A673 (cell line): ENCODE data around the gene PIGU. TPM values are rescaled to one million over a fixed set of nuclear protein-coding genes. Genes with fewer than 3 reads are reported as not detected.
A peak's percentile ranks its signal among the peaks of the same experiment; 100 is the strongest.

Experiments used
- BruUV-seq: library from RNA; stranded (reverse); fragments of 400-500 nt; replicated peaks from 2 replicates; lab custom pipeline; 2021; lab: Mats Ljungman, UMichigan
- CTCF ChIA-PET: fragments of 300-600 bp; sonication (Branson Sonifier 250); formaldehyde crosslinking; loops from one replicate; lab custom pipeline; 2022; ENCODE audit warnings: antibody characterized with exemption; lab: Charles Lee
- POLR2A ChIA-PET: fragments of 300-600 bp; sonication (Branson Sonifier 250); formaldehyde crosslinking; loops from one replicate; lab custom pipeline; 2022; ENCODE audit warnings: antibody characterized with exemption; ENCODE audit not compliant: low non-redundant PET; lab: Charles Lee
- DNase-seq: peaks from one replicate; pipeline ENCODE4 v3.0.0-alpha.2; 2015; ENCODE audit warnings: low spot score
- H3K27ac ChIP-seq: fragments of 200-600 bp; sonication (generic); 2 replicates; pipeline ENCODE4 v1.5.1; 2016; ENCODE audit warnings: mixed run types, low read depth, mild to moderate bottlenecking, mixed read lengths, antibody characterized with exemption, low read length; ENCODE audit not compliant: poor library complexity, severe bottlenecking
- H3K27me3 ChIP-seq: fragments of 200-600 bp; sonication (generic); replicated peaks from 2 replicates; pipeline ENCODE4 v1.6.1; 2017; ENCODE audit warnings: mixed run types, low read depth, mild to moderate bottlenecking, mixed read lengths, antibody characterized with exemption, low read length; ENCODE audit not compliant: insufficient read depth, poor library complexity
- H3K36me3 ChIP-seq: fragments of 200-600 bp; sonication (generic); 2 replicates; pipeline ENCODE4 v1.6.1; 2016; ENCODE audit warnings: mixed run types, mild to moderate bottlenecking, mixed read lengths, antibody characterized with exemption, low read length; ENCODE audit not compliant: insufficient read depth, poor library complexity, severe bottlenecking
- H3K4me1 ChIP-seq: fragments of 200-600 bp; sonication (generic); 2 replicates; pipeline ENCODE4 v1.6.1; 2017; ENCODE audit warnings: mixed run types, mild to moderate bottlenecking, mixed read lengths, antibody characterized with exemption, low read length; ENCODE audit not compliant: insufficient read depth, poor library complexity, severe bottlenecking
- H3K4me3 ChIP-seq: fragments of 200-600 bp; sonication (generic); 2 replicates; pipeline ENCODE4 v1.5.1; 2016; ENCODE audit warnings: low read depth, mixed run types, mild to moderate bottlenecking, mixed read lengths, low read length; ENCODE audit not compliant: poor library complexity, severe bottlenecking
- H3K9me3 ChIP-seq: fragments of 200-600 bp; sonication (generic); 2 replicates; pipeline ENCODE4 v1.6.1; 2016; ENCODE audit warnings: mixed run types, low read depth, mild to moderate bottlenecking, mixed read lengths, antibody characterized with exemption, low read length; ENCODE audit not compliant: poor library complexity, severe bottlenecking
- EZH2 ChIP-seq: fragments of 200-600 bp; sonication (generic); IDR thresholded peaks from 2 replicates; pipeline ENCODE4 v1.6.1; 2017; ENCODE audit warnings: borderline replicate concordance, low read depth, mild to moderate bottlenecking, mixed read lengths, antibody characterized with exemption, low read length; ENCODE audit not compliant: poor library complexity, severe bottlenecking
- intact Hi-C: fragments of 100-400 bp; cut with micrococcal nuclease; formaldehyde crosslinking; loops from one replicate; pipeline ENCODE4 v1.10.0; 2022; ENCODE audit not compliant: unreplicated experiment
- total RNA-seq: library from RNA; stranded (reverse); gene quantifications from 2 replicates; pipeline ENCODE4 v1.2.3, GENCODE V29; 2021
- TF ChIP-seq, protein P1 (sequence below): fragments of 300-800, 200-600 bp; sonication (generic); conservative IDR thresholded peaks from 2 replicates; pipeline ENCODE4 v1.5.1; 2017; ENCODE audit warnings: low read depth, mild to moderate bottlenecking, antibody characterized with exemption, low read length, moderate library complexity, mixed read lengths

PIGU gene
- total RNA-seq, 1 experiment from 2014 or later: 31.4 TPM

DNA sequence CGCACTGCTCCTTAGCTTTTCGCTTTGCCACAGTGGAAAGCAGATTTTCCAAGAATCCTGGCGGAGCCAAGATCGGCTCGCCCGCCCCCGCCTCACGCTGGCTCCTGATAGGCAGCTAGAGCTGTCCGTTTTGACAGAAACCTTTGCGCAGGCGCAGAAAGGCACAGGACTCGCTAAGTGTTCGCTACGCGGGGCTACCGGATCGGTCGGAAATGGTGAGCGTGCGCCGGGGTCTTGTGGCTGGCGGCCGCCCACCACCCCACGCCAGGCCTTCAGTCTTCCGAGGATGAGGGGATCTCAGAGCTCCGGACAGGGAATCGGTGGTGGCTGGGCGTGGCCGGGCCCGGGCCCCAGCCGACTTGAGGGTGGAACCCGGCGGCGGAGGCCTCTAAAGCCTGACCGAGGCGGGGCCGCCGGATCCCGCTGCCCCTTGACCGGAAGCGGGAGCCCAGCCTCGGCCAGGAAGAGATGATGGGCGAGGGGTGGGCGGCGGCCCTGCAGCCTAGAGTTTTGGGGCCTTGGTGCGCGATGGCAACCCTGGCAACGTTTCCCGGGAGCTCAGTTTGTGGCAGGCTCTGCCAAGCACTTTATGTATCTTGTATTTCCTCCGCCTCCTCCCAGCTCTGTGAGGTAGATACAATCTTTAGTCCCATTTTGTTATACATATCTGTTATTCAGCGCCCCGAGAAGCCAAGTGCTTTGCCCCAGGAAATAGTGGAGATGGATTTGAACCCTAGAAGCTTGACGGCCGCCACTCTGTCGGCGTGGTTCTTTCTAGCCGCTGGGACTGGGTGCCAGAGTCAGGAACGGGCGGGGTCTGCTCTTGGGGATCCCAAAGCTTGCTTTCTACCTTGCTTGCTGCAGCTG is 160.4 kb downstream of the PIGU start, which contains the start of gene DYNLRB1:
TSS of gene DYNLRB1 (plus strand) at position 176 of the 867 bp plus-strand sequence. CDS start at position 213, 37 bp downstream.
- peak; percentile 97 for DNase-seq
- POLR2A ChIA-PET: interaction anchor here (0.6 to 1.0 kb wide), 2 partner anchors 214 to 325 kb away, joined by 3 to 4 read pairs; no protein-coding TSS in a partner anchor

GRCh38 chr20:34515484-34516246 is 161.2 kb downstream of the PIGU start:
- Histone ChIP-seq H3K27me3 (no peaks in the 10 kb centered on the region), H3K27ac (peak overlapping the region; percentile 87), H3K9me3 (no peaks in the 10 kb centered on the region), H3K36me3 (peaks cover 10% of the 10 kb centered on the region), H3K4me1 (peaks cover 3% of the 10 kb centered on the region), H3K4me3 (peak overlapping the region; percentile 91)
- TSS peak; percentile 76 for BruUV-seq
- DNase-seq: peak; percentile 46
- ChIA-PET CTCF (interaction anchor here (1.8 to 3.0 kb wide), 2 partner anchors 203 to 325 kb away, joined by 7 to 26 read pairs; no protein-coding TSS in a partner anchor), POLR2A (interaction anchor here (0.6 to 1.0 kb wide), 2 partner anchors 213 to 227 kb away, joined by 3 to 4 read pairs; no protein-coding TSS in a partner anchor)
- no peak for TF ChIP-seq EZH2
- TF ChIP-seq, protein P1, sequence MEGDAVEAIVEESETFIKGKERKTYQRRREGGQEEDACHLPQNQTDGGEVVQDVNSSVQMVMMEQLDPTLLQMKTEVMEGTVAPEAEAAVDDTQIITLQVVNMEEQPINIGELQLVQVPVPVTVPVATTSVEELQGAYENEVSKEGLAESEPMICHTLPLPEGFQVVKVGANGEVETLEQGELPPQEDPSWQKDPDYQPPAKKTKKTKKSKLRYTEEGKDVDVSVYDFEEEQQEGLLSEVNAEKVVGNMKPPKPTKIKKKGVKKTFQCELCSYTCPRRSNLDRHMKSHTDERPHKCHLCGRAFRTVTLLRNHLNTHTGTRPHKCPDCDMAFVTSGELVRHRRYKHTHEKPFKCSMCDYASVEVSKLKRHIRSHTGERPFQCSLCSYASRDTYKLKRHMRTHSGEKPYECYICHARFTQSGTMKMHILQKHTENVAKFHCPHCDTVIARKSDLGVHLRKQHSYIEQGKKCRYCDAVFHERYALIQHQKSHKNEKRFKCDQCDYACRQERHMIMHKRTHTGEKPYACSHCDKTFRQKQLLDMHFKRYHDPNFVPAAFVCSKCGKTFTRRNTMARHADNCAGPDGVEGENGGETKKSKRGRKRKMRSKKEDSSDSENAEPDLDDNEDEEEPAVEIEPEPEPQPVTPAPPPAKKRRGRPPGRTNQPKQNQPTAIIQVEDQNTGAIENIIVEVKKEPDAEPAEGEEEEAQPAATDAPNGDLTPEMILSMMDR: no peak
- intact Hi-C loops: loop anchor here (5.0 to 10.0 kb wide), 2 partner anchors 213 to 321 kb away; partner anchors contain the start of gene AHCY

More for the DNA sequence above, 160.4 kb downstream of the PIGU start, which contains the start of gene DYNLRB1:
- Histone ChIP-seq H3K27me3 (no peaks in the 10 kb centered on the region), H3K36me3 (peaks cover 10% of the 10 kb centered on the region), H3K4me3 (peak within 1 kb of the TSS; percentile 91), H3K4me1 (peaks cover 3% of the 10 kb centered on the region), H3K27ac (peak within 1 kb of the TSS; percentile 87), H3K9me3 (no peaks in the 10 kb centered on the region)
- TF ChIP-seq, protein P1: no peak
- no peak for TF ChIP-seq EZH2
- BruUV-seq: TSS peak; percentile 44
- intact Hi-C loops: loop anchor here (5.0 to 10.0 kb wide), 2 partner anchors 214 to 322 kb away; partner anchors contain the start of gene AHCY
- CTCF ChIA-PET: interaction anchor here (0.6 to 3.0 kb wide), 4 partner anchors 28 to 326 kb away, joined by 3 to 26 read pairs (median 5); no protein-coding TSS in a partner anchor
